HepG2 (cell line): ENCODE results near the gene HES7. TPM values are rescaled to one million over a fixed set of nuclear protein-coding genes. Genes with fewer than 3 reads are reported as not detected.

Experiments
- ARNTL ChIP-seq: sonication (generic); formaldehyde crosslinking; IDR thresholded peaks from 2 replicates; pipeline ENCODE4 v1.4.0; 2020; ENCODE audit warnings: mild to moderate bottlenecking, missing genetic modification reagents
- ATF3 ChIP-seq: sonication (generic); formaldehyde crosslinking; IDR thresholded peaks from 2 replicates; pipeline ENCODE4 v1.4.0; 2020; ENCODE audit warnings: missing genetic modification reagents
- ATM ChIP-seq: fragments of 450-650 bp; IDR thresholded peaks from 2 replicates; pipeline ENCODE4 v1.7.1; 2017; ENCODE audit warnings: mild to moderate bottlenecking, borderline replicate concordance
- KDM5A ChIP-seq: fragments of 200-600 bp; sonication (generic); IDR thresholded peaks from 2 replicates; pipeline ENCODE4 v1.7.0; 2018; ENCODE audit warnings: antibody characterized with exemption, mild to moderate bottlenecking, low read length, borderline replicate concordance
- MED13 ChIP-seq: sonication (generic); formaldehyde crosslinking; IDR thresholded peaks from 2 replicates; pipeline ENCODE4 v1.5.0; 2020; ENCODE audit warnings: missing genetic modification reagents
- NCOR1 ChIP-seq: fragments of 200-600 bp; sonication (generic); IDR thresholded peaks from 2 replicates; pipeline ENCODE4 v1.7.0; 2017; ENCODE audit warnings: antibody characterized with exemption, low read length, borderline replicate concordance
- POLR2G ChIP-seq: fragments of 200-400 bp; formaldehyde crosslinking; IDR thresholded peaks from 2 replicates; pipeline ENCODE4 v1.6.1; 2018; ENCODE audit warnings: mild to moderate bottlenecking, low read depth, low read length, moderate library complexity
- SRF ChIP-seq: IDR thresholded peaks from 2 replicates; pipeline ENCODE4 v1.6.1; 2011; ENCODE audit warnings: mild to moderate bottlenecking, low read depth, low read length, moderate library complexity
- TFAP4 ChIP-seq: sonication (generic); IDR thresholded peaks from 2 replicates; pipeline ENCODE4 v1.6.1; 2016; ENCODE audit warnings: low read depth, borderline replicate concordance
- THAP7 ChIP-seq: sonication (generic); formaldehyde crosslinking; IDR thresholded peaks from 2 replicates; pipeline ENCODE4 v1.8.1; 2023; ENCODE audit warnings: mild to moderate bottlenecking, missing genetic modification reagents
- TP53 ChIP-seq: sonication (generic); formaldehyde crosslinking; conservative IDR thresholded peaks from 2 replicates; pipeline ENCODE4 v1.4.0; 2020; ENCODE audit warnings: missing genetic modification reagents
- YY1 ChIP-seq: IDR thresholded peaks from 2 replicates; pipeline ENCODE4 v1.6.1; 2011; ENCODE audit warnings: low read length, low read depth, moderate library complexity, mild to moderate bottlenecking; ENCODE audit not compliant: insufficient read depth, insufficient replicate concordance
- ZBTB20 ChIP-seq: sonication (generic); formaldehyde crosslinking; IDR thresholded peaks from 2 replicates; pipeline ENCODE4 v1.8.1; 2023; ENCODE audit warnings: missing genetic modification reagents, low read depth, mild to moderate bottlenecking, borderline replicate concordance
- ZNF207 ChIP-seq: fragments of 450-650 bp; IDR thresholded peaks from 2 replicates; pipeline ENCODE4 v1.6.1; 2016; ENCODE audit warnings: antibody characterized with exemption, borderline replicate concordance
- ZNF343 ChIP-seq: sonication (generic); formaldehyde crosslinking; IDR thresholded peaks from 2 replicates; pipeline ENCODE4 v1.4.0; 2020; ENCODE audit warnings: mild to moderate bottlenecking, missing genetic modification reagents
- ZNF556 ChIP-seq: sonication (generic); formaldehyde crosslinking; IDR thresholded peaks from 2 replicates; pipeline ENCODE4 v1.4.0; 2020; ENCODE audit warnings: mild to moderate bottlenecking, missing genetic modification reagents, borderline replicate concordance
- ZNF629 ChIP-seq: sonication (generic); formaldehyde crosslinking; conservative IDR thresholded peaks from 2 replicates; pipeline ENCODE4 v1.5.0; 2020; ENCODE audit warnings: missing genetic modification reagents
- ZNF75D ChIP-seq: sonication (generic); formaldehyde crosslinking; IDR thresholded peaks from 2 replicates; pipeline ENCODE4 v1.8.1; 2023; ENCODE audit warnings: missing genetic modification reagents, mild to moderate bottlenecking, borderline replicate concordance
- ZNF777 ChIP-seq: sonication (generic); formaldehyde crosslinking; IDR thresholded peaks from 2 replicates; pipeline ENCODE4 v1.4.0; 2020; ENCODE audit warnings: missing genetic modification reagents
- polyA plus RNA-seq, 8 experiments: library from polyadenylated mRNA; depleted of rRNA in 3 of 8; stranded (reverse) in 7 of 8; unstranded in 1 of 8; fragments of >200 nt; fragmentation: Illumina TruSeq in 4 of 8; extraction: Trizol in 4 of 8; gene quantifications; 2 replicates each; pipeline versions ENCODE4 v1.2.1 to v1.2.3, GENCODE V29; 2011 to 2016; ENCODE audit warnings: low read depth in 4 of 8, missing spikeins in 1 of 8, mixed read lengths in 1 of 8; ENCODE audit not compliant: insufficient read depth in 1 of 8
- total RNA-seq, 5 experiments: library from RNA; depleted of rRNA; stranded (reverse); fragments of >200 nt; fragmentation: Illumina TruSeq; extraction: Trizol; gene quantifications; 2 replicates each; pipeline ENCODE4 v1.2.3, GENCODE V29; 2016; ENCODE audit warnings: low read depth in 1 of 5
- TF ChIP-seq, protein P1 (sequence below): sonication (generic); formaldehyde crosslinking; IDR thresholded peaks from 2 replicates; pipeline ENCODE4 v1.4.0; 2020; ENCODE audit warnings: missing genetic modification reagents
- TF ChIP-seq, protein P2 (sequence below): sonication (generic); formaldehyde crosslinking; IDR thresholded peaks from 2 replicates; pipeline ENCODE4 v1.9.0; 2021; ENCODE audit warnings: missing genetic modification reagents, borderline replicate concordance

HES7 gene
- total and polyA plus RNA-seq, 2 of the 13 experiments (the other 11 are each of a cell fraction or from before 2014, with no cell fraction given), result not detected

DNA sequence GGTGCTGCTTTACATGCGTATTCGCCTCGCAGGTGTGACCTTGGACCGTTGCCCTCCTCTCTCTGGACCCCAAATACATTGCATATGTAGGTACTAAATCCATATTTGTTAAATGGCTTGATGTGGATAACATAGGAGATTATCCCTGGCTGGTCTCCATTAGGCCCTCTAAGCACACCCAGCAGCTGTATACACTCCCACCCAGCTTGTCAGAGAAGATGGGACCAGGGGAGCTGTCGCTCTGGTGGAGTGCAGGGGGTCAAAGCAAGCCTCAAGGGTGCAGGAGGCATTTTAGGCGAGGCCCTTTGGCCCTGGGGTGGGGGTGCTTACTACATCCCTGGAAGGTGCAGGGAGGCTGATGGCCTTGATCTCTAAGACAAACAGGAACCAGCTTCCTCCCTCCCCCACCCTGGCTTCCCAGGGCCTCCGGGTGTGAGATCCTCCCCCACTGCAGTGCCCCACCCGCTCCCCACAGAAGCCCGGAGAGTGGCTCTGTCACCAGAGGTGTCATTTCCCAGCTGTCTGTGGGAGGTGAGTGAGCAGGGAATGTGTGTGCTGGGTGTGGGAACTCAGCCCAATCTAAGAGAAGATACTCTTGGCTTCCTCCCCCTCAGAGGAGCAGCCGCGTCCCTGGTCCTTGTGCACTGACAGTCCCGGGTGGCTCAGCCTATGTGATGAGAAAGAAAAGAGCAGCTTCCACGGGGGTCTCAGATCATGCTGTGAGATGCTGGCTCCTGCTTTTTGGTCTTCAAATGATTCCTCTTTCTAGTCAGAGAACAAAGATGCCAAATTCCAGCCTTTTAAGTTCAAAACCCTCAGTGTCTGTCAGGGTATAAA is 40.3 kb upstream of the HES7 start (continued):
- no peak for TF ChIP-seq TFAP4
- TF ChIP-seq ZNF343 (CRISPR knock-in tag), result no peak; the same call in 1 of the 2 replicates
- no peak for TF ChIP-seq YY1
- no peak for TF ChIP-seq ZNF556
- no peak for TF ChIP-seq POLR2G
- no peak for TF ChIP-seq SRF
- no peak for TF ChIP-seq ARNTL (CRISPR knock-in tag)
- no peak for TF ChIP-seq TP53 (CRISPR knock-in tag)
- TF ChIP-seq ZNF777, result no peak
- TF ChIP-seq, protein P1, sequence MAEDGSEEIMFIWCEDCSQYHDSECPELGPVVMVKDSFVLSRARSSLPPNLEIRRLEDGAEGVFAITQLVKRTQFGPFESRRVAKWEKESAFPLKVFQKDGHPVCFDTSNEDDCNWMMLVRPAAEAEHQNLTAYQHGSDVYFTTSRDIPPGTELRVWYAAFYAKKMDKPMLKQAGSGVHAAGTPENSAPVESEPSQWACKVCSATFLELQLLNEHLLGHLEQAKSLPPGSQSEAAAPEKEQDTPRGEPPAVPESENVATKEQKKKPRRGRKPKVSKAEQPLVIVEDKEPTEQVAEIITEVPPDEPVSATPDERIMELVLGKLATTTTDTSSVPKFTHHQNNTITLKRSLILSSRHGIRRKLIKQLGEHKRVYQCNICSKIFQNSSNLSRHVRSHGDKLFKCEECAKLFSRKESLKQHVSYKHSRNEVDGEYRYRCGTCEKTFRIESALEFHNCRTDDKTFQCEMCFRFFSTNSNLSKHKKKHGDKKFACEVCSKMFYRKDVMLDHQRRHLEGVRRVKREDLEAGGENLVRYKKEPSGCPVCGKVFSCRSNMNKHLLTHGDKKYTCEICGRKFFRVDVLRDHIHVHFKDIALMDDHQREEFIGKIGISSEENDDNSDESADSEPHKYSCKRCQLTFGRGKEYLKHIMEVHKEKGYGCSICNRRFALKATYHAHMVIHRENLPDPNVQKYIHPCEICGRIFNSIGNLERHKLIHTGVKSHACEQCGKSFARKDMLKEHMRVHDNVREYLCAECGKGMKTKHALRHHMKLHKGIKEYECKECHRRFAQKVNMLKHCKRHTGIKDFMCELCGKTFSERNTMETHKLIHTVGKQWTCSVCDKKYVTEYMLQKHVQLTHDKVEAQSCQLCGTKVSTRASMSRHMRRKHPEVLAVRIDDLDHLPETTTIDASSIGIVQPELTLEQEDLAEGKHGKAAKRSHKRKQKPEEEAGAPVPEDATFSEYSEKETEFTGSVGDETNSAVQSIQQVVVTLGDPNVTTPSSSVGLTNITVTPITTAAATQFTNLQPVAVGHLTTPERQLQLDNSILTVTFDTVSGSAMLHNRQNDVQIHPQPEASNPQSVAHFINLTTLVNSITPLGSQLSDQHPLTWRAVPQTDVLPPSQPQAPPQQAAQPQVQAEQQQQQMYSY (CRISPR knock-in tag), result no peak
- no peak for TF ChIP-seq MED13
- TF ChIP-seq ZNF75D (CRISPR knock-in tag), result no peak
- no peak for TF ChIP-seq ZBTB20 (CRISPR knock-in tag)
- TF ChIP-seq ATF3 (CRISPR knock-in tag), result peak; percentile 21; the same call in 1 of the 2 replicates
- TF ChIP-seq THAP7, result no peak
- no peak for TF ChIP-seq KDM5A
- TF ChIP-seq NCOR1, result no peak
- no peak for TF ChIP-seq ZNF207
- no peak for TF ChIP-seq ATM
- TF ChIP-seq, protein P2, sequence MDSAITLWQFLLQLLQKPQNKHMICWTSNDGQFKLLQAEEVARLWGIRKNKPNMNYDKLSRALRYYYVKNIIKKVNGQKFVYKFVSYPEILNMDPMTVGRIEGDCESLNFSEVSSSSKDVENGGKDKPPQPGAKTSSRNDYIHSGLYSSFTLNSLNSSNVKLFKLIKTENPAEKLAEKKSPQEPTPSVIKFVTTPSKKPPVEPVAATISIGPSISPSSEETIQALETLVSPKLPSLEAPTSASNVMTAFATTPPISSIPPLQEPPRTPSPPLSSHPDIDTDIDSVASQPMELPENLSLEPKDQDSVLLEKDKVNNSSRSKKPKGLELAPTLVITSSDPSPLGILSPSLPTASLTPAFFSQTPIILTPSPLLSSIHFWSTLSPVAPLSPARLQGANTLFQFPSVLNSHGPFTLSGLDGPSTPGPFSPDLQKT (CRISPR knock-in tag), result no peak
- TF ChIP-seq ZNF629, result no peak
